SK-N-SH treated with all-trans-retinoic acid at 6 μM for 48 hours (cell line): ENCODE results near the gene ARHGEF38.

Source experiments
- ATAC-seq: fragments of 200-7000 bp; cut with Tn5 transposase; 3 replicates; pipeline ENCODE4 v1.9.1; 2020; ENCODE audit warnings: mild to moderate bottlenecking, moderate library complexity
- ARNTL ChIP-seq: fragments of 450-650 bp; formaldehyde crosslinking; IDR thresholded peaks from 2 replicates; pipeline ENCODE4 v1.5.0; 2020; ENCODE audit warnings: low read depth, mild to moderate bottlenecking, moderate library complexity, borderline replicate concordance
- BACH2 ChIP-seq: fragments of 250-450 bp; sonication (Bioruptor Pico); IDR thresholded peaks from 2 replicates; pipeline ENCODE4 v1.9.0; 2021; ENCODE audit warnings: mild to moderate bottlenecking, borderline replicate concordance
- CSDC2 ChIP-seq: fragments of 250-450 bp; sonication (Bioruptor Pico); IDR thresholded peaks from 2 replicates; pipeline ENCODE4 v1.5.0; 2020; ENCODE audit warnings: mild to moderate bottlenecking, moderate library complexity
- ESRRG ChIP-seq: fragments of 250-450 bp; sonication (Bioruptor Pico); IDR thresholded peaks from 2 replicates; pipeline ENCODE4 v1.6.1; 2021; ENCODE audit warnings: mild to moderate bottlenecking
- GLIS3 ChIP-seq: fragments of 250-450 bp; sonication (Bioruptor Pico); IDR thresholded peaks from 2 replicates; pipeline ENCODE4 v1.5.0; 2020; ENCODE audit warnings: mild to moderate bottlenecking, moderate library complexity
- ISL1 ChIP-seq: fragments of 250-450 bp; sonication (Bioruptor Pico); IDR thresholded peaks from 2 replicates; pipeline ENCODE4 v2.1.2; 2022; ENCODE audit warnings: mild to moderate bottlenecking, moderate library complexity
- PPARA ChIP-seq: fragments of 250-450 bp; sonication (Bioruptor Pico); IDR thresholded peaks from 2 replicates; pipeline ENCODE4 v1.5.0; 2020; ENCODE audit warnings: mild to moderate bottlenecking, borderline replicate concordance
- RARB ChIP-seq: fragments of 250-450 bp; sonication (Bioruptor Pico); IDR thresholded peaks from 2 replicates; pipeline ENCODE4 v1.8.0; 2021; ENCODE audit warnings: mild to moderate bottlenecking, moderate library complexity
- SNAI2 ChIP-seq: fragments of 250-450 bp; sonication (Bioruptor Pico); IDR thresholded peaks from 2 replicates; pipeline ENCODE4 v1.5.0; 2020; ENCODE audit warnings: mild to moderate bottlenecking, moderate library complexity
- TCF4 ChIP-seq: fragments of 250-450 bp; sonication (Bioruptor Pico); IDR thresholded peaks from 2 replicates; pipeline ENCODE4 v1.8.0; 2021; ENCODE audit warnings: mild to moderate bottlenecking, moderate library complexity, borderline replicate concordance
- ZFP3 ChIP-seq: fragments of 250-450 bp; sonication (Bioruptor Pico); IDR thresholded peaks from 2 replicates; pipeline ENCODE4 v1.5.0; 2020; ENCODE audit warnings: mild to moderate bottlenecking, moderate library complexity
- ZNF565 ChIP-seq: fragments of 450-650 bp; formaldehyde crosslinking; conservative IDR thresholded peaks from 2 replicates; pipeline ENCODE4 v1.5.0; 2020; ENCODE audit warnings: low read depth, mild to moderate bottlenecking, moderate library complexity
- ZNF70 ChIP-seq: fragments of 450-650 bp; formaldehyde crosslinking; IDR thresholded peaks from 2 replicates; pipeline ENCODE4 v1.5.0; 2020; ENCODE audit warnings: mild to moderate bottlenecking, moderate library complexity
- ZNF8 ChIP-seq: fragments of 450-650 bp; formaldehyde crosslinking; IDR thresholded peaks from 2 replicates; pipeline ENCODE4 v1.5.0; 2020; ENCODE audit warnings: mild to moderate bottlenecking, moderate library complexity
- TF ChIP-seq, protein P1 (sequence below): fragments of 250-450 bp; sonication (Bioruptor Pico); IDR thresholded peaks from 2 replicates; pipeline ENCODE4 v1.8.0; 2021; ENCODE audit warnings: low read depth, mild to moderate bottlenecking, moderate library complexity, borderline replicate concordance
- TF ChIP-seq, protein P2 (sequence below): fragments of 250-450 bp; sonication (Bioruptor Pico); IDR thresholded peaks from 2 replicates; pipeline ENCODE4 v1.8.0; 2020; ENCODE audit warnings: mild to moderate bottlenecking, moderate library complexity, borderline replicate concordance
- TF ChIP-seq, protein P3 (sequence below): fragments of 250-450 bp; sonication (Bioruptor Pico); IDR thresholded peaks from 2 replicates; pipeline ENCODE4 v1.5.1; 2021; ENCODE audit warnings: mild to moderate bottlenecking, moderate library complexity
- TF ChIP-seq, protein P4 (sequence below): fragments of 250-450 bp; sonication (Bioruptor Pico); IDR thresholded peaks from 2 replicates; pipeline ENCODE4 v1.5.0; 2020; ENCODE audit warnings: mild to moderate bottlenecking, moderate library complexity

ARHGEF38 gene

DNA sequence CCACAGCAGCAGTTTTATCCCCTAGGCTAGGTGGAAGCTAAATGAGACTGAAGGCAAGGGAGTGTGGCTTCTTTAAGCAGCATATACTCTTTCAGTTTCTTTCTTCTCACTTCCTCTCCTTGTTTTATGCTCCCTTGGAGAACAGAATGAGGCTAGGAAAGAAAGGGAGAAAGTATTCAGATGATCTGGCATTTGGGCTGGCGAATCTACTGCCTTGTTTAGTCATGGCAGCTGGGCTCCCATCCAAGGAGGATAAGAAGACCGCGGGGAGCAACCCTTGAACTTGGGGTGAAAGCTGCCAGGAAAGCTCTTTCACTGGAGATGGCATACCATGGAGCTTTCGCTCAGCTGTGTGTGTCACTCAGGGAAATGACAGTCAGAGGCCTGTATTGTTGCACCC lies 72.1 kb downstream of the ARHGEF38 start (continued):
- TF ChIP-seq, protein P1, sequence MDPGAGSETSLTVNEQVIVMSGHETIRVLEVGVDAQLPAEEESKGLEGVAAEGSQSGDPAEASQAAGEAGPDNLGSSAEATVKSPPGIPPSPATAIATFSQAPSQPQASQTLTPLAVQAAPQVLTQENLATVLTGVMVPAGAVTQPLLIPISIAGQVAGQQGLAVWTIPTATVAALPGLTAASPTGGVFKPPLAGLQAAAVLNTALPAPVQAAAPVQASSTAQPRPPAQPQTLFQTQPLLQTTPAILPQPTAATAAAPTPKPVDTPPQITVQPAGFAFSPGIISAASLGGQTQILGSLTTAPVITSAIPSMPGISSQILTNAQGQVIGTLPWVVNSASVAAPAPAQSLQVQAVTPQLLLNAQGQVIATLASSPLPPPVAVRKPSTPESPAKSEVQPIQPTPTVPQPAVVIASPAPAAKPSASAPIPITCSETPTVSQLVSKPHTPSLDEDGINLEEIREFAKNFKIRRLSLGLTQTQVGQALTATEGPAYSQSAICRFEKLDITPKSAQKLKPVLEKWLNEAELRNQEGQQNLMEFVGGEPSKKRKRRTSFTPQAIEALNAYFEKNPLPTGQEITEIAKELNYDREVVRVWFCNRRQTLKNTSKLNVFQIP, result no peak
- TF ChIP-seq RARB (CRISPR knock-in tag) (no peak), GLIS3 (CRISPR knock-in tag) (no peak)
- TF ChIP-seq, protein P2, sequence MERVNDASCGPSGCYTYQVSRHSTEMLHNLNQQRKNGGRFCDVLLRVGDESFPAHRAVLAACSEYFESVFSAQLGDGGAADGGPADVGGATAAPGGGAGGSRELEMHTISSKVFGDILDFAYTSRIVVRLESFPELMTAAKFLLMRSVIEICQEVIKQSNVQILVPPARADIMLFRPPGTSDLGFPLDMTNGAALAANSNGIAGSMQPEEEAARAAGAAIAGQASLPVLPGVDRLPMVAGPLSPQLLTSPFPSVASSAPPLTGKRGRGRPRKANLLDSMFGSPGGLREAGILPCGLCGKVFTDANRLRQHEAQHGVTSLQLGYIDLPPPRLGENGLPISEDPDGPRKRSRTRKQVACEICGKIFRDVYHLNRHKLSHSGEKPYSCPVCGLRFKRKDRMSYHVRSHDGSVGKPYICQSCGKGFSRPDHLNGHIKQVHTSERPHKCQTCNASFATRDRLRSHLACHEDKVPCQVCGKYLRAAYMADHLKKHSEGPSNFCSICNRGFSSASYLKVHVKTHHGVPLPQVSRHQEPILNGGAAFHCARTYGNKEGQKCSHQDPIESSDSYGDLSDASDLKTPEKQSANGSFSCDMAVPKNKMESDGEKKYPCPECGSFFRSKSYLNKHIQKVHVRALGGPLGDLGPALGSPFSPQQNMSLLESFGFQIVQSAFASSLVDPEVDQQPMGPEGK (CRISPR knock-in tag), result no peak
- TF ChIP-seq, protein P3, sequence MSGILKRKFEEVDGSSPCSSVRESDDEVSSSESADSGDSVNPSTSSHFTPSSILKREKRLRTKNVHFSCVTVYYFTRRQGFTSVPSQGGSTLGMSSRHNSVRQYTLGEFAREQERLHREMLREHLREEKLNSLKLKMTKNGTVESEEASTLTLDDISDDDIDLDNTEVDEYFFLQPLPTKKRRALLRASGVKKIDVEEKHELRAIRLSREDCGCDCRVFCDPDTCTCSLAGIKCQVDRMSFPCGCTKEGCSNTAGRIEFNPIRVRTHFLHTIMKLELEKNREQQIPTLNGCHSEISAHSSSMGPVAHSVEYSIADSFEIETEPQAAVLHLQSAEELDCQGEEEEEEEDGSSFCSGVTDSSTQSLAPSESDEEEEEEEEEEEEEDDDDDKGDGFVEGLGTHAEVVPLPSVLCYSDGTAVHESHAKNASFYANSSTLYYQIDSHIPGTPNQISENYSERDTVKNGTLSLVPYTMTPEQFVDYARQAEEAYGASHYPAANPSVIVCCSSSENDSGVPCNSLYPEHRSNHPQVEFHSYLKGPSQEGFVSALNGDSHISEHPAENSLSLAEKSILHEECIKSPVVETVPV (CRISPR knock-in tag), result no peak

DNA sequence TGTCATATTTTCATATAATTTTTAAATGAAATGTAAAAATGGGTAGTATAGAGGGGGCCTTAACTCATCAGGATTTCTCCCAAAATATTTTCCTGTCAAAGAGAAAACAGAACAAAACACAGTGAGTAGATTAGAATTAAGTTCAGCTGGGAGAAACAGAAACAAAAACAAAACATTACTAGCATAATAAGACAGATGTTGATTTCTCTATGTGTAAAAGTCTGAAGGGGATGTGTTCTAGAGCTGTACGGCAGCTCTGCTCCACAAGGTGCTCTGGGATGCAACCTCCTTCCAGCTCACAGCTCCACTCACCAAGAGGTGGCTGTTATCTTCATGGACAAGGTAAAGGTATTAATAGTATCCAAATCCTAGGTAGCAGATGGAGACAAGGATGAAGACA lies 72.8 kb downstream of the ARHGEF38 start:
- no peak for ATAC-seq
- no peak for TF ChIP-seq TCF4 (CRISPR knock-in tag)
- no peak for TF ChIP-seq ZFP3 (CRISPR knock-in tag)
- TF ChIP-seq ISL1 (CRISPR knock-in tag), result no peak
- no peak for TF ChIP-seq ZNF565
- TF ChIP-seq SNAI2 (CRISPR knock-in tag), result no peak
- TF ChIP-seq, protein P1, result no peak
- TF ChIP-seq, protein P4, sequence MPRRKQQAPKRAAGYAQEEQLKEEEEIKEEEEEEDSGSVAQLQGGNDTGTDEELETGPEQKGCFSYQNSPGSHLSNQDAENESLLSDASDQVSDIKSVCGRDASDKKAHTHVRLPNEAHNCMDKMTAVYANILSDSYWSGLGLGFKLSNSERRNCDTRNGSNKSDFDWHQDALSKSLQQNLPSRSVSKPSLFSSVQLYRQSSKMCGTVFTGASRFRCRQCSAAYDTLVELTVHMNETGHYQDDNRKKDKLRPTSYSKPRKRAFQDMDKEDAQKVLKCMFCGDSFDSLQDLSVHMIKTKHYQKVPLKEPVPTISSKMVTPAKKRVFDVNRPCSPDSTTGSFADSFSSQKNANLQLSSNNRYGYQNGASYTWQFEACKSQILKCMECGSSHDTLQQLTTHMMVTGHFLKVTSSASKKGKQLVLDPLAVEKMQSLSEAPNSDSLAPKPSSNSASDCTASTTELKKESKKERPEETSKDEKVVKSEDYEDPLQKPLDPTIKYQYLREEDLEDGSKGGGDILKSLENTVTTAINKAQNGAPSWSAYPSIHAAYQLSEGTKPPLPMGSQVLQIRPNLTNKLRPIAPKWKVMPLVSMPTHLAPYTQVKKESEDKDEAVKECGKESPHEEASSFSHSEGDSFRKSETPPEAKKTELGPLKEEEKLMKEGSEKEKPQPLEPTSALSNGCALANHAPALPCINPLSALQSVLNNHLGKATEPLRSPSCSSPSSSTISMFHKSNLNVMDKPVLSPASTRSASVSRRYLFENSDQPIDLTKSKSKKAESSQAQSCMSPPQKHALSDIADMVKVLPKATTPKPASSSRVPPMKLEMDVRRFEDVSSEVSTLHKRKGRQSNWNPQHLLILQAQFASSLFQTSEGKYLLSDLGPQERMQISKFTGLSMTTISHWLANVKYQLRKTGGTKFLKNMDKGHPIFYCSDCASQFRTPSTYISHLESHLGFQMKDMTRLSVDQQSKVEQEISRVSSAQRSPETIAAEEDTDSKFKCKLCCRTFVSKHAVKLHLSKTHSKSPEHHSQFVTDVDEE (CRISPR knock-in tag), result no peak
- TF ChIP-seq, protein P2 (CRISPR knock-in tag), result no peak
- no peak for TF ChIP-seq ZNF8 (CRISPR knock-in tag)
- TF ChIP-seq ZNF70 (CRISPR knock-in tag), result no peak
- TF ChIP-seq CSDC2 (CRISPR knock-in tag), result no peak
- TF ChIP-seq ARNTL, result no peak
- no peak for TF ChIP-seq BACH2 (CRISPR knock-in tag)
- TF ChIP-seq ESRRG (CRISPR knock-in tag), result no peak

DNA sequence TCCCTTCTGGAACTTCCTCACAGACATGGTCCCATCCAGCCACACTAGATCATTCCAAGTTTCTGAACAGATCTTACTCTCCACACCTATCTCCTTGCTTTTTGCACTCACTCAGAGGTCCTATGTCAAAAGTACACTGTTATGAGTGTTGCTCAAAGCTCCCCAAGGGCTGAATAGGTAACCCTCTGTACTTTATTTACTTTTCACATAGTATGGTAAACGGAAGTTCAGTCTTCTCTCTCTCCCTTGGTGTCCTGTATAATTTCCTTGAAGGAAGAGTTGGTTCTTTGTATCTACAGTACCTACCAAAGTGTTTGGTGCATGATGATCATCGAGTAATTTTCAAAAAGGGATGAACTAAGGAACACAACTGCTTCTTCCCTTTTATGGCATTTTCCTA lies 74.4 kb downstream of the ARHGEF38 start:
- no peak for TF ChIP-seq PPARA
- no peak for TF ChIP-seq GLIS3 (CRISPR knock-in tag)
- no peak for ATAC-seq

DNA sequence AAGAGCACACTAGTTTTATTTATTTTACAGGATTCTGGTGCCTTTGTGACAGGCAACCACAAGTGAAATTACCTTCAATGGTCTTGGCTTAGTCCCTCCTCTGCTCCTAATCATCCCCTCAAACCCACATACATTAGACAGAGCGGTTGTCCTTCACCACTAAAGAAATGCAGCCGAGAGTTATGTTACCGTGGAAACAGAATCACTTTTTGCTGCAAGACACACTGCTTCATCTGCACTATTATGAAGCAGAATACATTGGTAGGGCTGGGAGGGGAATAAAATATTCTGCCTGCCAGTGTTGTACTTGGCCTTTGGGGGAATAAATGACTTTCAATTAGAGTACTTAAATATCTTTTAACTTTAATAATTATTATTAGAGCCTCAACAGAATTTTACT lies 75.2 kb downstream of the ARHGEF38 start:
- peak; percentile 47; the same call in 2 of the 3 replicates for ATAC-seq
- TF ChIP-seq ZNF70 (CRISPR knock-in tag) (no peak), SNAI2 (CRISPR knock-in tag) (no peak), ZFP3 (CRISPR knock-in tag) (no peak), CSDC2 (CRISPR knock-in tag) (no peak)
- TF ChIP-seq, protein P4 (CRISPR knock-in tag), result no peak
- TF ChIP-seq, protein P2 (CRISPR knock-in tag), result no peak
- TF ChIP-seq, protein P3 (CRISPR knock-in tag), result no peak
